Measurements from ENCODE around the gene PRKCB.

PRKCB gene

GRCh38 chr16:23835390-23836077, at the start of gene PRKCB:
TSS of gene PRKCB (plus strand) at chr16:23835983.
- peak; percentile 61 for DNase-seq (ENCODE audit: low spot score)

- no peak for DNase-seq (ENCODE audit: low spot score)
These were observed 48.7 kb upstream of the PRKCB start for GRCh38 chr16:23786964-23787561.

GRCh38 chr16:23788685-23789084, 47.1 kb upstream of the PRKCB start:
- no peak for DNase-seq (ENCODE audit: low spot score)

GRCh38 chr16:23795378-23795777, 40.4 kb upstream of the PRKCB start:
- no peak for DNase-seq (ENCODE audit: low spot score)

- DNase-seq (ENCODE audit: low spot score): no peak
These were observed 38.8 kb upstream of the PRKCB start for GRCh38 chr16:23796941-23797340.

GRCh38 chr16:23801378-23801777, 34.4 kb upstream of the PRKCB start:
- DNase-seq (ENCODE audit: low spot score): peak; percentile 81

- DNase-seq (ENCODE audit: low spot score): no peak
These were observed 33.0 kb upstream of the PRKCB start for GRCh38 chr16:23802776-23803175.

- peak; percentile 60 for DNase-seq (ENCODE audit: low spot score)
These were observed 32.1 kb upstream of the PRKCB start for GRCh38 chr16:23803591-23804123.

GRCh38 chr16:23807028-23807427, 28.8 kb upstream of the PRKCB start:
- no peak for DNase-seq (ENCODE audit: low spot score)

- no peak for DNase-seq (ENCODE audit: low spot score)
These were observed 14.3 kb upstream of the PRKCB start for GRCh38 chr16:23821467-23821866.

- DNase-seq (ENCODE audit: low spot score): no peak
These were observed 13.7 kb upstream of the PRKCB start for GRCh38 chr16:23821875-23822688.

GRCh38 chr16:23823475-23824384, 12.1 kb upstream of the PRKCB start:
- no peak for DNase-seq (ENCODE audit: low spot score)

GRCh38 chr16:23824909-23825308, 10.9 kb upstream of the PRKCB start:
- DNase-seq (ENCODE audit: low spot score): no peak

GRCh38 chr16:23826528-23827045, 9.2 kb upstream of the PRKCB start:
- DNase-seq (ENCODE audit: low spot score): no peak

- DNase-seq (ENCODE audit: low spot score): no peak
These were observed 8.7 kb upstream of the PRKCB start for GRCh38 chr16:23827057-23827456.

GRCh38 chr16:23829454-23829853, 6.3 kb upstream of the PRKCB start:
- DNase-seq (ENCODE audit: low spot score): no peak

GRCh38 chr16:23830276-23830675, 5.5 kb upstream of the PRKCB start:
- no peak for DNase-seq (ENCODE audit: low spot score)

GRCh38 chr16:23832882-23833281, 2.9 kb upstream of the PRKCB start:
- no peak for DNase-seq (ENCODE audit: low spot score)

GRCh38 chr16:23833504-23833903, 2.3 kb upstream of the PRKCB start:
- no peak for DNase-seq (ENCODE audit: low spot score)

GRCh38 chr16:23833960-23834685, 1.7 kb upstream of the PRKCB start:
- DNase-seq (ENCODE audit: low spot score): no peak

- DNase-seq (ENCODE audit: low spot score): no peak
These were observed 258 bp downstream of the PRKCB start for GRCh38 chr16:23836078-23836403.

Measured in AG20443 (cell line).